Kasumi-1 (cell line): Measurements from ENCODE around the gene FAM78A.
A peak's percentile ranks its signal among the peaks of the same experiment; 100 is the strongest.
"Not testable (repeated sequence)": the region's sequence is repeated elsewhere in the genome, so short reads cannot be mapped to it uniquely, and the experiment has no call there.

Experiments
- DNase-seq, 2 experiments: peaks; one replicate each; lab custom pipeline; 2025; lab: John Stamatoyannopoulos, UW

FAM78A gene

DNA sequence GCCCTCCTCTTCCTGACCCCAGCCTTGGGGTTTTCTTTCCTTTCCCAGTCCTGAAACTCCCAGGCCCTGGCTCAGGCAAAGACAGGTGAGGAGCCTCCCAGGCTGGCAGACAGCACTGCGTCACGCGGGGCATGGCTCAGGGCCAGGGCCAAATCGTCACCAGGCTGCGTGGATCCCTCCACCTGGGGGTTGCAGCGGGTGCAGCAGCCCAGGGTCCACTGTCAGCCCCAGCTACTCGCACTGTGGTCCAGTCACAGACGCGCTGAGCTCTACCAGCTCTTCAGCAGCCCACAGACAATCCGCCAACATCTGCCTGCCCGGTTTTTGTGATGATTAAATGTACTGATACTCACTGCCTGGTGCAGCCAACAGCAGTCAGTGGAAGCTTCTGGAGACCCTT, 12.1 kb downstream of the FAM78A start:
- no peak for DNase-seq

DNA sequence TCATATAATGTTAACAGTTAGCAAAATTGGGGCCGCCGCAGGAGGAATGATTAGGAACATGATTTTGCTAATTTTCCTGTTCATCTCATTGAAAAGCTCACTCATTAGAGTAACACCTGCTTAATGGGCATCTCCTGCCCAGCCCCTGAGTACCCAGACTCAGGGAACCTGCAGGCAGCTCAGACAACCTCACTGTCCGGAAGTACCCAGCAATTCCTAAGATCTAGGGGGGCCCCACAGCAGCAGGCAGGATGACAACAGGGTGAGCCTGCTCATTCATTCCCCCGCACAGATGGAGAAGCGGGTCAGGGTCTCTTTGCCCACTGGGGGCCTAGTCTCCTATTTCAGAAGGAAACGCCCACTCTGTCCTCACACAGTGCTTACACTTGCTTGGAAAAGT, 12.6 kb downstream of the FAM78A start:
- no peak for DNase-seq

DNA sequence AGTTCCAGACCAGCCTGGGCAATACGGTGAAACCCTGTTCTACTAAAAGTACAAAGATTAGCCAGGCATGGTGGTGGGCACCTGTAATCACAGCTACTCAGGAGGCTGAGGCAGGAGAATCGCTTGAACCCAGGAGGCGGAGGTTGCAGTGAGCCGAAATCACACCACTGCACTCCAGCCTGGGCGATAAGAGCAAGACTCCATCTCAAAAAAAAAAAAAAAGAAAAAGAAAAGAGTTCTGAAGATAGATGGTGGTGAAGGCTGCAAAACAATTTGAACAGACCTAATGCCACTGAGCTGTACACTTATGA, 13.3 kb downstream of the FAM78A start:
- not testable (repeated sequence) for DNase-seq

DNA sequence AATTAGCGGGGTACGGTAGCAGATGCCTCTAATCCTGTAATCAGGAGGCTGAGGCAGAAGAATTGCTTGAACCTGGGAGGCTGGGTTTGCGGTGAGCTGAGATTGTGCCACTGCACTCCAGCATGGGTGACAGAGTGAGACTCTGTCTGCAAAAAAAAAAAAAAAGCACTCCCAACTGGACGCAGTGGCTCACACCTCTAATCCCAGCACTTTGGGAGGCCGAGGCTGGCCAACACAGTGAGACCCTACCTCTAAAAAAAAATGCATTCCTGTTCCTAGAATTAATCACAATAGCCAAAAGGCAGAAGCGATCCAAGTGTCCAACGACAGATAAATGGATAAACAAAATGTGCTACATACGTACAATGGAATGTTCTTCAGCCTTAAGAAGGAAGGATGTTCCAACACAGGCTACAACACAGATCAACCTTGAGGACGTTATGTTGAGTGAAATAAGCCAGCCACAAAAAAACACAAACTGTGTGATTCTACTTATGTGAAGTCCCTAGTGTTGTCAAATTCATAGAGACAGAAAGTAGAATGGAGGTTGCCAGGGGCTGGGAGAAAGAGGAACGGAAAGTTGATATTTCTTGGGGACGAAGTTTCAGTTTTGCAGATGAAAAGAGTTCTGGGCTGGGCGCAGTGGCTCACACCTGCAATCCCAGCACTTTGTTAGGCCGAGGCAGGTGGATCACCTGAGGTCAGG, 13.8 kb downstream of the FAM78A start:
- DNase-seq, result no peak

DNA sequence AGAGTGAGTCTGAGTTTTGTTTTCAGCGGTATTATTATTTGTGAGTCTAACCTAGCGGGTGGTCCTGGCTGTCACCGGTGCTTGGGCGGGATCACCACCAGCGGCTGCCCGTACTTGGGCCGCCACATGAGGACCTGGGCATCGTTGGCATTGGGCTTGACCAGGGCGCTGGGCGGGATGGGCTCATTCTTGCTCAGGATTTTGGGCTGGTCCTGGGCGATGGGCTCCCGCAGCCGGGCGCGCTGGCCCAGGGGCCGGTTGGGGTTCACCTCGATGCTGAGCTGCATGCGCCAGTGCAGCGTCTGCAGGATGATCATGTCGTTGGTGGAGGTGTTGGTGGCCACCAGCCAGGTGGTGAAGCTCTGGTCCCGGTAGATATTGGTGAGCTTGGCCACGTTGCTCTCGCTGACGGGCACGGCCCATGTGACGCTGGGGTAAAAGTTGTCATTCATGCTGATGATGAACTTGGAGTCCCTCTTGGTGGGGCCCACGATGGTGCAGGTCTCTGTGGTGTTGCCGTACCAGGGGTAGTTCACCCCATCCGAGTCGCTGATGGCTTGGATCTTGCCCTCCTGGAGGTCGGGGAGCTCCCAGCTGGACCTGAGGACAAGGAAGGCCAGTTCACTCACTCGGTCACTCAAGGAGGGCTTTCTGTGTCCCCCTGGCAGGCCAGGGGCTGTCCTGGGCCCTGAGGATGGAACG, 15.4 kb downstream of the FAM78A start:
- no peak for DNase-seq

DNA sequence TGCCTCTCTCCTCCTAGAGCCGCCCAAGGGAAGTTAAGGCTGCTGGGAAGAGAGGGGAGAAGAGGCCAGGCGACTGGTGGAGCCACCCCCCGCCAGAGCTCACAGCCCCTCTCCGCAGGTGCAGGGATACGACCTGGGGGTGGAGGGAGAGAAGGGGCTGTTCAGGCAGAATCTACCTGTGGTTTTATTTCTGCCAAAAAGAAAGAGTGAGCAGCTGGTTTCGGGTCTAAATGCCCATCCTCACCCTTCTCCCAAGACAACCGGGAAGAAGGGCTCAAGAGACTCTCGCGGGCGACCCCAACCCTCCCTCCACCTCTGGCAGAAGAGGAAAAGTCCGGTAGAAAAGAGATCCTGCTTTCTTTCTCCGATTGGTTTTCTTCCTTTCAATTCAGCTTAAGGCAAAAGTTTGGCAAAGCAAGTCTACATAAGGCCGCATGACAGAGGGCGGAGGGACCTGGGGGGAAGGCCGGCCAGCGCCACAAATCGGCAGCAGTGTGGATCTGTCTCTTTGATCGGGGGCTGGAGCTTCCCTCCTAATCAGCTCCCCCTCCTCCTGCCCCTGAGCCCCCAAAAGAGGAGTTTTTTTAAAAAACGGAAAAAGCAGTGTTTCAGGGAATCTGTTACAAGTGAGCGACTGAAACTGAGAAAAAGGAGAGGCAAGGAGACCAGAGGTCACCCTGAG, 16.3 kb downstream of the FAM78A start:
- DNase-seq, result no peak

DNA sequence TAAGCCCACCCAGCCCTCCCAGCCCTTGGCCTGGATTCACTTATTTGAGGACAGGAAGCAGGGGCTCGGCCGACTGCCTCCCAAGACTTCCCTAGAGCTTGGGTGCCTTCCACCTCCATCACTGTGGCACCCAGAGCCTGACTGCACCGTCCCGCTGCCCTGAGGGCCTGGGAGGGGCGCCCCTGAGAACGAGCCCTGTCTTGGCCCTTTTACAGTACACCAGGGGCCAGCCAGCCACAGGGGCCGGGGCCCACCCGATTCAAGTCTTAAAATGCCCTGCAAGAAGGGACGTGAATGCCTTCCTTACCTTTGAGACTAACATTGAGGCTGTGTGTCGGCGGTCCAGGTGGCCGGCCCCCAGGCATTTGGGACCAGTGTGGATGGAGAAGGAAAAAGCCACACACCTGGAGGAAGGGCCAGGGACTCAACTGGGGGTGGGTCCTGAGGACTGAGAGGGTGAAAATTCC, 16.8 kb downstream of the FAM78A start:
- no peak for DNase-seq

DNA sequence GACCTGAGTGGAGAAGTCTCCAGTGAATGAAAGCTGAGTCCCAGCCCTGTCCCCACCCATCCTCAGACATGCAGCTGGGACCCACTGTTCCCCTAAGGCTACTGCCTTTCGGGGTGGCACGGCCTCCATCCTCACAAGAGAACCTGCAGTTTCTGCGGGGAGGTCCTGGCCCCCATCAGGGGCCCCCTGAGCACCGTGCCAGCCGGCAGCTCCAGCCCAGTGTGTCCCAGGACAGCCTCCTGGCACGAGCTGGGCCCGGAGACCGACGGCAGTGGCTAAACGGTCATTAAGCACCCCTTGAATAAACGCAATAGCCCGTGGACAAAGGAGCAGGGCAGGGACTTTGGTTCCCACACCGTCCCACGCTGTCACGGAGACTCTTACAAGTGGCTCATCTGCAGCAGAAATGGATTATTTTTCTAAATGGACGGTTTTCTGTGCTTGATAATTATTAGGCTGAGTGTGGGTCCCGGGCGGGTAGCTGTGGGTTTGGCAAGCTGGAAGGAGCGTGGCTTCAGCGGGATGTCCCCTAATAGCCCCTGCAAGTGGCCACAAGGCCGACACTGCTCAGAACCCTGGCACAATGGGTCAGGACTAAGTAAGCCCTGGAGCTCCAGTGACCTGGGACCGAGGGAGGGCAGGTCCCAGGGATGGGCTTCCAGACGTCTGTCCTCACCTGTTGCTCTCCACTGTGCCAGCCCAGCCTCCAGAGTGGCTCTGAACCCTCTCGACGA, 17.4 kb downstream of the FAM78A start:
- DNase-seq, result no peak

DNA sequence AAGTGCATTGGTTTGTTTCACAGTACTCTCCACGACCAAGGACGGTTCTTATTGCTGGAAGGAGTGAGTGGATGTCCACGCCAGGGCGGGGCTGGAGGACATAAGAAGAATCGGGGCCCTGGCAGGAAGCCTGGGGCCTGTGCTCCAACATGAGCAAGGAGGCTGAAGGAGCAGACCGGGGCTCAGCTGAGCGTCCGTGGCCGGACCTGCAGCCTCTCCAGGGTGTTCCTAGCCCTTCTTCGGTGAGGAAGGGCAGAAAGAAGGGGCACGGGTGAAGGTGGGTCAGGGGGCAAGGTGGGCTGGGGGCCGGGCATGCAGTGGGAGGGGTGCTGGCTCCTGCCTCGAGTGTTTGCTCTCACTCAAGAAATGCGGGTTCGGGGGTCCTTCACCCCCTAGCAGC, 18.1 kb downstream of the FAM78A start:
- no peak for DNase-seq

DNA sequence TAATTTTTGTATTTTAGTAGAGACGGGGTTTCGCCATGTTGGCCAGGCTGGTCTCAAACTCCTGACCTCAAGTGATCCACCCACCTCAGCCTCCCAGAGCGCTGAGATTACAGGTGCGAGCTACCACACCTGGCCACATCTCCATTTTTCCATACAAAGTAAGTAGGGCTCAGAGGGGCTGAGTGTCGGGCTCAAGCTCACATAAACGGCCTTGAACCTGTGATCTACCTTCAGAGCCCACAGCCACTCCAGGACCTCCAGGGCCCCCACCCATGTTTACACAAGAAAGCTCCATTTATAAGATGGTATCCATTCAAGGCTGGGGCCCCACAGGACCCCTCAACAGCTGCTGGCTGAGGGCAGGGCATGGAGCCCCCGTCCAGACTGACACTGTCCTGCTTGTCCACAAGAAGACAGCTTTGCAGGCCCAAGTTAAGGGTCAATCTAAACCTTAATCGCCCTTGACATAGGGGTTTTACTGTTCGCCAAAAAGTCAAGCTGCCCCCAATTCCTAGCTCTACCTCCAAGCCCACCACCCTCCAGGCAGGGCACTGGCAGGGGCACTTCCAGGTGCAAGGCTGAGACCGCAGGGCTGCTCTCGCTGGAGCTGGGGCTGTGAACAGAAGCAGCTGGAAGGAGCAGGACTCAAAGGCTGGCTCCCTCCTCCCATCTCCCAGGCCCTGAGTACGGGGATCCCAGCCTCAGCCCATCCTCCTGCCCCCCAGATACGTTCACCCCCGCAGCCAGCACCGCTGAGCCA, 18.9 kb downstream of the FAM78A start:
- DNase-seq, result no peak

DNA sequence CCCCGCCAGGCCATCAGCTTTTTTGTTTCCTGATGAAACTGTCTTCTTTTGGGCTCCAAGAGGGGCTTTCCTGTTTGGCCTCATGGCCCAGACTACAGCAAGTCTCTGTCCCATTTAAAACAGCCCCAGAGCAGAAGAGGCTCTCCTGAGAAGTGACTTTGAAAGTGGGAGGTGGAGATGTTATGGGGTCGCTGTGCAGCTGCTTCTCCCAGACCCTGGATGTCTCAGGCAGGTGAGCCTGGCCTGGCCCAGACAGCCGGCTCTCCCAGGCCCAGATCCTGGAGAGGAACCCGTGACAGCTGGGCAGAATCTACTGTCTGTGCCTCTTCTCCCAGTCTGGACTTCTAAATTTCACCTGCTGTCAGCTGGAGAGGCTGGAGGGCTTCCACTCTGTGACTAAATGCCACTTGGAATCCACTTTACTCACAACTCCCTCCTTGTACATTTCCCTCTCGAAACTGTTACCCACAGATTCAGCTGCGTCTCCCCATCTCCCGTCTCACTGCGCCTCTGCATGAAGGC, 20.6 kb downstream of the FAM78A start:
- DNase-seq, result no peak

DNA sequence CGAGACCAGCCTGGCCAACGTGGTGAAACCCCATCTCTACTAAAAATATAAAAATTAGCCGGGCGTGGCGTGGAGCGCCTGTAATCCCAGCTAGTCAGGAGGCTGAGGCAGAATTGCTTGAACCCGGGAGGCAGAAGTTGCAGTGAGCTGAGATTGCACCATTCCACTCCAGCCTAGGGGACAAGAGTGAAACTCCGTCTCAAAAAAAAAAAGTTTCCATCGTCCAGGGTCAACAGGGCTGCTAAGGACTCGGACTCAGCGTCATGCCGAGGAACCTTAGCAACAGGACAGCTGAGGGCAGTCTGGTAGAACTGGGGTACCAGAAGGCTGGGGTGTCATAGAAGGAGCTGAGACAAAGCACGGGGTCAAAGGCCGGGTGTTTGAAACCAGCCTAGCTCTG, 21.7 kb downstream of the FAM78A start:
- DNase-seq, result no peak

DNA sequence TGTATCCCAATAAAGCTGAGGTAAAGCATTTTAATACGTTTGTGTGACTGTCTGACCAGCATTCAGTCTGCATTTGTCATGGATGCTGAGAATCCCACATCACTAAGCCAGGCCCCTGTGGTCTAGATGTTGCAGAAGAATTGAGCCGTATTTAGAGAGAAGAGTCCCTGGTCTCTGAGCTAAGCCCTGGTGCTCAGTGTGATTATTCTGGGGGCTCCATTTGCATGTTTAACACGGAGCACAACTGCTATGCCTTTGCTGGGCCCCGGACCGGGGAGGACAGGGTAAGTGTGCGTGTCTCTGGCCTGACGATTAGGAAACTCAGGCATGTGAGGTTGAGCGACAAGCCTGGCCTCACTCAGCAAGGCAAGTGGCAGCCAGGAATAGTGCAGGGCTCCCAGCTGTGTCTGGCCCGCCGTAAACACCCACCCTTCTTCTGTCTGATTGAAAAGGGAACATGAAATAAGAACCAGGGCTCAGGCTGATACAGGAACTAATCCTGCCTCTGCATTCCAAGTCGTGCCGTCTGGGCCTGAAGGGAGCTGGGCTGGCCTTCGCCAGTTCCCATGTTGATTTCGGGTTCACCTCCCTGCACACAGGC, 22.3 kb downstream of the FAM78A start:
- DNase-seq, result peak; percentile 93 to 94

DNA sequence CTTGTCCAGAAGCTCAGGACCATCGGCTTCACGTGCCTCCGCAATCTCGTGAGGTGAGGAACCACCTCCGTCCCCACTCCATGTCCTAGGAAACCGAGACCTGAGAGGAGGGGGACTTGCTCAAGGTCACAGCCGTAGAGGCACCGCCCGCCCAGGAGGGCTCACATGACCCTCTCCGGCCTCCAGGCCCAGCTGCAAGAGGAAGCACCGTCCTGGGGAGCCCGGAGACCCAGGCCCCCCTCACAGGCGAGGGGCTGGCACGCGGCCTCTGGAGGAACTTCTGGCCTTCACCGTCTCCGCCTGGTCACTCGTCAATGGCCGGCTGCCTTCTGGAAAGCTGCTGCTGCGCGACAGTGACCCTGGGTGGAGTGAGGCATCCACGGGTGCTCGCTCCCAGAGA, 24.2 kb downstream of the FAM78A start:
- no peak for DNase-seq

DNA sequence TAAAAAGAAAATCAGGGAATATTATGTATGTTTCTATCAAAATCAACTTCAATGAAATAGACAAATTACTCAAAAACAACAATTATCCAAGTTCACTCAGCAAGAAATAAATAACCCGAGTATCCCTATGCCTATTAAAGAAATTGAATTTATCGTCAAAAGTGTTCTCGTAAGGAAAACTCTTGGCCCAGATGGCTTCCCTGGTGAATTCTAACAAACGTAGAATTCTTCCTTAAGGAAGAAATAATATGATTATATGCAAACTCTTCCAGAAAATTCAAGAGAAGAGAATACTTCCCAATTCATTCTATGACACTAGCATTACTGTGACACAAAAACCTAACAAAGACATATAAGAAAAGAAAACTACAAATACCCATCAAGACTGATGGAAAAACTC, 29.7 kb downstream of the FAM78A start:
- no peak for DNase-seq

DNA sequence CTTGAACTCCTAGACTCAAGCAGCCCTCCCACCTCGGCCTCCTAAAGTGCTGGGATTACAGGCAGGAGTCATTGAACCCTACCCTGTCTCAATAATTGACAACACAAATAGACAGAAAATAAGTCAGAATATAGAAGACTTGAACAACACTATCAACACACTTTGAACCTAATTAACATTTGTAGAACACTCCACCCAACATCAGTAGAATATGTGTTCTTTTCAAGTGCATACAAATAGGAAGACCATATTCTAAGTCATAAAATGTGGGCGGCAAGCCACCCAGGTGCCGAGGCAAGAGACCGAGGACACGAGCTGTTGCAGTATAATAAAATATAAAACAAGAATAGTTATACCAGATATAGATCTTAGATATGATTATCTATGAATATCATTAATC, 32.0 kb downstream of the FAM78A start:
- DNase-seq, result not testable (repeated sequence)

DNA sequence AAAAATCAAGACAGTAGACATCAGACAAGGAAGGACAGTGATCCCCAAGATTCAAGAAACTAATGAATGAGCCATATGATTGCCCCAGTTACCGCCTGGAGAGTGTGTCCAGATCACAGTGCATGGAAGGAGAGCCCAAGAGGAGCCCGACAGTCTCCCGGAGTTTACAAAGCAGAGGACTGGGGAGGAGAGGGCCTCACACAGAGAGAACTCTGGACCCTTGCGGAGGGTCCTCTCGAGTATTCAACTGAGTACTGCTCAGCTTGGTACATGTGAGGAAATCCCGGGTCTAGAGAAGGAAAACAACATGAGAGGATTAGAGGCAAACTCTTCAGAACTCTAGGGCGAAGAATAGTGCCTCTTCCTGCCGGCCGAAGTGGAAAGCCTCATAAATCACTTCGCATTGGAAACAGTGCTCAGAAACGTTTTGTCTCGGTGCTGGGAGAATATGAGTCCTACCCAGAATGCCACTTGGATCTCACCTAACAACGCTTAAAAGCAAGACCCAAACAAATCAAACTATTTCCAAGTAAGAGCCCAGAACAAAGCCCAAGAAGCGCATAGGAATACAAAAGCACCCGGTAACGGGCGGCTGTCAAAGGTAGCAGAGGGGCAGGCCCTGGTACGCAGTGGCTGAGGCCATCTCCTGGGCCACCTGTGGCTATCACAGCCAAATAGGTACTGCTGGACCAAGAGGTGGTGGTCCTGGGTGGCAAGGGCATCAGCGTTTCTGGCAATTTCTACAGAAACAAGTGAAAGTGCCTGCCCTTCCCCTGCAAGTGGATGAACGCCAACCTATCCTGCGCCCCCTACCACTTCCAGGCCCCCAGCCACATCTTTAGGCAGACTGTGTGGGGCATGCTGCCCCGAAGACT, 36.0 kb downstream of the FAM78A start:
- DNase-seq, result no peak

DNA sequence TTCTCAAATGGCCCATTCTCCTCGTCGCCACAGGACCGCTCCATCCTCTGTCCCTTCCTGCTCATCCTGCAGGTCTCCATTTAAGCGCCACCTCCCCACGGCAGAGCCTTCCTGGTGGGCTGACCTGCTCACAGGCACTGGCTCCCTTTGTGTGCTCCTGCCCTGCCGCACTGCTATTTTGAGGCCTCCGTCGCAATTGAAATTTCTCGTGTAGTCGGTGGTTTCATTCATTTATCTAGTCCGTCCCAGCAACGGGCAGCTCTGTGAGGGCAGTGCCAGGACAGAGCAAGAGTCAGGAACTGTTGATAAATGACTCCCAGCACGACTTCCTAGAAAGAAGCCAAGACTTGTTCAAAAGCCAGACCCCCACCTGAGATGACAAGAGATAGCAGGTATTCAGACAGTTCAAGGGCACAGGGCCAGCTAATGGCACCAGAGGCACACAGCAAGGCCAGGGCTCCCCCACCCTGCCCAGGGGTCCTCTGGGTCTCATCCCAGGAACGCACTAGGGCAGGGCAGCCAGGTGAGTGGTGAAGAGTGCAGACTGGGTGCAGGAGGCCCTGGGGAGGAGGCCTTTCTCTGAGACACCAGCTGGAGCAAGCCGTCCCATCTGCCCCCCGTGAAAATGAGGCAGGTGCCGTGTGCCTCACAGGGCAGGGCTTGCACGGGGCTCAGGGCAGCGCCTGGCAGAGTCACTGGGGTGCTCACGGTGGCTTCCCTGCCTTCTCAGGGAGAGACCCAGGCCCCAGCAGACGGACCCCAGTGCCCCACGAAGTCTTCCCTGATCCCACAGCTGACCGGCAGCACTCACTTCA, 36.9 kb downstream of the FAM78A start:
- no peak for DNase-seq

DNA sequence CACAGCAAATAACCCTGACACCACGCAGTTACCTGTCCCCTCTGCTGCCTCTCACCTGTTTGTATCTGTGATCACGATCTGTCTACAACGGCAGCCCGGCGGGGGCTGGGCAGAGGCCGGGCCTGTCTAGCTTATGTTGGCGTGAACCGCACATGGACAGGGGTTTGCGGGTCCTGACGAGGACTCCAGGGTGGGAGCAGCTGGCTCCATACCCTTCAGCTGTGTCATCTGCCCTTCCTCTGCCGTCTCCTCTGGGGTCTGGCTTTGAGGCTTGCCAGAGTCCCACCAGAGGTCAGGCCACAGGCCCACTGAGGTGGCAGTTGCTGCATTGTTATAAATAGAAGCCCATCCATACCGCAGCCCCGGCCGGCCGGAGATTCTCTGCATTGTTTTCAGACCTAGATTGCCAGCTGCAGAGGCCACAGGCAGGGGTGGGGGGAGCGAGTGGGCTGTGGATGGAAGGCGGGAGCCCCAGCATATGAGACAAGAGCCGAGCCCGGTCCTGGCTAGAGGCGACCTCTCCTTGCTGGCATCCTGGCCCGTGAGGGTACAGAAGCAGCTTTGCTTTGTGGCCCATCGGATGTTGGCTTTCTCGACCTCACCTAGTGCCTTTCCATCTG, 37.8 kb downstream of the FAM78A start:
- no peak for DNase-seq
